HFFc6 (cell line): ENCODE data around the gene MS4A8. TPM values are rescaled to one million over a fixed set of nuclear protein-coding genes. Genes with fewer than 3 reads are reported as not detected.
"Not testable (repeated sequence)": the region's sequence is repeated elsewhere in the genome, so short reads cannot be mapped to it uniquely, and the experiment has no call there.

Experiments used
- DNase-seq: peaks from one replicate; pipeline ENCODE4 v3.0.0-alpha.2; 2018
- H3K27ac Mint-ChIP-seq: 2 replicates; pipeline ENCODE4 v1.8.0; 2020; ENCODE audit warnings: mild to moderate bottlenecking, mixed read lengths
- H3K27me3 Mint-ChIP-seq: 2 replicates; pipeline ENCODE4 v1.8.0; 2021; ENCODE audit warnings: mild to moderate bottlenecking, moderate library complexity, mixed read lengths; ENCODE audit not compliant: insufficient read depth
- H3K36me3 Mint-ChIP-seq: 2 replicates; pipeline ENCODE4 v1.8.0; 2021; ENCODE audit warnings: low read depth, mixed read lengths
- H3K4me1 Mint-ChIP-seq: 2 replicates; pipeline ENCODE4 v1.8.0; 2020; ENCODE audit warnings: low read depth, mixed read lengths
- H3K4me3 Mint-ChIP-seq: 2 replicates; pipeline ENCODE4 v1.8.0; 2020; ENCODE audit warnings: mild to moderate bottlenecking, moderate library complexity, mixed read lengths
- H3K9me3 Mint-ChIP-seq: 2 replicates; pipeline ENCODE4 v1.8.0; 2020; ENCODE audit warnings: mild to moderate bottlenecking, mixed read lengths
- CTCF ChIP-seq: fragments of 200-600 bp; sonication (generic); IDR thresholded peaks from 2 replicates; pipeline ENCODE4 v1.5.0; 2021; ENCODE audit warnings: antibody characterized with exemption, mild to moderate bottlenecking
- total RNA-seq, 6 experiments: library from RNA; stranded (reverse); fragmentation: NEBNext Ultra II Directional; extraction: Animal tissue kit (Norgen Biotek cat#: 25700); gene quantifications; 2 replicates in 1 of 6; 3 replicates in 5 of 6; pipeline ENCODE4 v1.2.3, GENCODE V29; 2021

The MS4A8 gene
- total RNA-seq, 6 experiments from 2014 or later = not detected

- DNase-seq = no peak
- peaks cover 3% of the 10 kb centered on the region for H3K27me3 Mint-ChIP-seq
- H3K4me1 Mint-ChIP-seq = no peaks in the 10 kb centered on the region
- H3K27ac Mint-ChIP-seq = no peak overlapping the region
- H3K9me3 Mint-ChIP-seq = no peaks in the 10 kb centered on the region; the same call in 1 of the 2 replicates
- no peak for TF ChIP-seq CTCF
- no peaks in the 10 kb centered on the region for H3K36me3 Mint-ChIP-seq
- H3K4me3 Mint-ChIP-seq = no peak overlapping the region
Measured at GRCh38 chr11:60703374-60703773, 4.0 kb downstream of the MS4A8 start.

GRCh38 chr11:60705895-60706294 lies 6.5 kb downstream of the MS4A8 start:
- Mint-ChIP-seq H3K27me3 (peaks cover 3% of the 10 kb centered on the region), H3K4me3 (no peak overlapping the region), H3K27ac (no peak overlapping the region), H3K4me1 (no peaks in the 10 kb centered on the region), H3K9me3 (no peaks in the 10 kb centered on the region; the same call in 1 of the 2 replicates), H3K36me3 (no peaks in the 10 kb centered on the region)
- DNase-seq = no peak
- no peak for TF ChIP-seq CTCF

GRCh38 chr11:60706931-60707330 lies 7.5 kb downstream of the MS4A8 start:
- no peak overlapping the region for H3K4me3 Mint-ChIP-seq
- H3K27me3 Mint-ChIP-seq = peaks cover 3% of the 10 kb centered on the region
- no peaks in the 10 kb centered on the region; the same call in 1 of the 2 replicates for H3K9me3 Mint-ChIP-seq
- no peak for DNase-seq
- H3K4me1 Mint-ChIP-seq = no peaks in the 10 kb centered on the region
- no peaks in the 10 kb centered on the region for H3K36me3 Mint-ChIP-seq
- TF ChIP-seq CTCF = no peak
- no peak overlapping the region for H3K27ac Mint-ChIP-seq

- H3K27me3 Mint-ChIP-seq = peaks cover 5% of the 10 kb centered on the region
- H3K27ac Mint-ChIP-seq = no peak overlapping the region
- H3K9me3 Mint-ChIP-seq = no peaks in the 10 kb centered on the region
- TF ChIP-seq CTCF = peak; percentile 50
- peak; percentile 2 for DNase-seq
- no peaks in the 10 kb centered on the region for H3K4me1 Mint-ChIP-seq
- no peak overlapping the region for H3K4me3 Mint-ChIP-seq
- H3K36me3 Mint-ChIP-seq = no peaks in the 10 kb centered on the region
Measured at GRCh38 chr11:60710482-60710881, 11.1 kb downstream of the MS4A8 start.

- no peak for DNase-seq
- peaks cover 4% of the 10 kb centered on the region for H3K27me3 Mint-ChIP-seq
- TF ChIP-seq CTCF = no peak
- no peaks in the 10 kb centered on the region for H3K36me3 Mint-ChIP-seq
- no peak overlapping the region for H3K27ac Mint-ChIP-seq
- no peak overlapping the region for H3K4me3 Mint-ChIP-seq
- no peaks in the 10 kb centered on the region for H3K9me3 Mint-ChIP-seq
- H3K4me1 Mint-ChIP-seq = no peaks in the 10 kb centered on the region
Measured at GRCh38 chr11:60711276-60711675, 11.9 kb downstream of the MS4A8 start.

- H3K4me3 Mint-ChIP-seq, H3K36me3 Mint-ChIP-seq, DNase-seq, H3K4me1 Mint-ChIP-seq, H3K27me3 Mint-ChIP-seq, H3K9me3 Mint-ChIP-seq, H3K27ac Mint-ChIP-seq: not testable (repeated sequence)
Measured at GRCh38 chr11:60713423-60713822, 14.0 kb downstream of the MS4A8 start.
